SU-DHL-6 (cell line): ENCODE measurements around the gene CMTM7.

Source experiments
- H2AFZ ChIP-seq: fragments of 200-600 bp; sonication (generic); 2 replicates; pipeline ENCODE4 v1.6.1; 2014; ENCODE audit warnings: low read depth, mild to moderate bottlenecking, moderate library complexity, mixed read lengths, antibody characterized with exemption, low read length; ENCODE audit not compliant: severe bottlenecking
- H3F3A ChIP-seq: fragments of 200-600 bp; shearing (Covaris generic); 2 replicates; pipeline ENCODE4 v1.6.0; 2016; ENCODE audit warnings: antibody characterized with exemption, mild to moderate bottlenecking; ENCODE audit not compliant: insufficient read depth
- H3K27ac ChIP-seq: fragments of 200-600 bp; sonication (generic); 2 replicates; pipeline ENCODE4 v1.5.1; 2016; ENCODE audit warnings: low read depth, mild to moderate bottlenecking, low read length, moderate library complexity, mixed read lengths
- H3K27me3 ChIP-seq: fragments of 200-600 bp; sonication (generic), shearing (Covaris generic); 2 replicates; pipeline ENCODE4 v1.6.0; 2014; ENCODE audit warnings: mild to moderate bottlenecking, low read length
- H3K36me3 ChIP-seq: fragments of 200-600 bp; sonication (generic); 2 replicates; pipeline ENCODE4 v1.6.1; 2014; ENCODE audit warnings: mild to moderate bottlenecking, low read length, mixed read lengths
- H3K4me2 ChIP-seq: fragments of 300-600, 200-600 bp; shearing (Covaris generic), sonication (generic); 2 replicates; pipeline ENCODE4 v1.6.0; 2014; ENCODE audit warnings: low read length, low read depth, mild to moderate bottlenecking; ENCODE audit not compliant: poor library complexity, severe bottlenecking
- H3K4me3 ChIP-seq: fragments of 200-600 bp; sonication (generic); 2 replicates; pipeline ENCODE4 v1.5.1; 2014; ENCODE audit warnings: antibody characterized with exemption, low read length, mild to moderate bottlenecking, mixed read lengths; ENCODE audit not compliant: insufficient read depth, poor library complexity, severe bottlenecking
- H3K79me2 ChIP-seq: fragments of 200-600 bp; sonication (generic); 2 replicates; pipeline ENCODE4 v1.6.1; 2014; ENCODE audit warnings: mild to moderate bottlenecking, low read length, moderate library complexity; ENCODE audit not compliant: insufficient read depth
- H3K9ac ChIP-seq: fragments of 200-600 bp; sonication (generic); 2 replicates; pipeline ENCODE4 v1.7.0; 2014; ENCODE audit warnings: mild to moderate bottlenecking, low read length
- H3K9me2 ChIP-seq: fragments of 200-600 bp; sonication (generic); replicated peaks from 2 replicates; pipeline ENCODE4 v1.6.1; 2014; ENCODE audit warnings: low read length; ENCODE audit not compliant: insufficient read depth
- H3K9me3 ChIP-seq: fragments of 200-600 bp; sonication (generic); 2 replicates; pipeline ENCODE4 v1.6.1; 2014; ENCODE audit warnings: low read length, mixed read lengths; ENCODE audit not compliant: insufficient read depth
- H4K20me1 ChIP-seq: fragments of 200-600 bp; sonication (generic); 2 replicates; pipeline ENCODE4 v1.6.1; 2014; ENCODE audit warnings: low read depth, mild to moderate bottlenecking, antibody characterized with exemption, low read length, moderate library complexity, mixed read lengths
- CTCF ChIP-seq: fragments of 200-600 bp; sonication (generic); IDR thresholded peaks from one replicate; pipeline ENCODE4 v1.5.1; 2017; ENCODE audit warnings: antibody characterized with exemption, mild to moderate bottlenecking, low read length, moderate library complexity; ENCODE audit not compliant: insufficient read depth, poor library complexity, severe bottlenecking
- EZH2phosphoT487 ChIP-seq: fragments of 200-600 bp; sonication (generic), shearing (Covaris generic); conservative IDR thresholded peaks from 2 replicates; pipeline ENCODE4 v1.6.1; 2018; ENCODE audit warnings: mild to moderate bottlenecking, antibody characterized with exemption, low read length, moderate library complexity, mixed read lengths

CMTM7 gene

DNA sequence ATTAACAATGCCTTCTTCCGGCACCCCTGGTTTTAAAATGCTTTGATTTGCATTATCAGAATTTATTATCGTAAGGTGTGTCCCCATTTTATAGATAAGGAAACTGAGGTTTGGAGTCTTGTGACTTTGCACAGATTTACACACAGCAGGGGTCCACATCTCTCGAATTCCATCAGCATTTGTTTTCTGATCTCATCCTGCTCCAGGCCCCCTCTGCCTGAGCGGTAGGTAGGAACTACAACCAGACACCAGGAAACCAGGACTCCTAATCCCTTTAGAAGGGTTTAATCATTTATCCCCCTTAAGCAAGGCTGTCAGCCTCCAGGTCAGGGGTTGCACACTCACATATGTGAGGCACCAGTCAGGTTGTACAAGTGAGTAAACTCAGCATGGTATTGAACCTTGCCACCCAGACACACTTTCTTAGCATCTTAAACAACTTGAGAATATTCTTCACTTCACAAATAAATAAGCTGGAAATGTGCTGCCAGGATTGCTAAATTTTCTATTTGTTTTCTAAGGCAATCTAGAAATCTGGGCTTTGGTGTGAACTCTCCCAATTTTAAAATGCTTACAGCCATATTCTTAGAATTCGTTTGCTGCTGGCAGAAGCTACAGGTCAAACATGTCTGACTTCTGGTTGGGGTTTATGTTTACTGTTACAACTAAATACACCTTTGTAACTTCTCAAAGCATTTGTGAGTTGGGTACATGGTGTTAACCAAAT is 31.7 kb upstream of the CMTM7 start:
- H4K20me1 ChIP-seq = no peaks in the 10 kb centered on the region
- H3F3A ChIP-seq = no peaks in the 10 kb centered on the region
- TF ChIP-seq EZH2phosphoT487 = no peak
- no peak for TF ChIP-seq CTCF
- H3K27ac ChIP-seq = no peak overlapping the region
- no peaks in the 10 kb centered on the region for H3K36me3 ChIP-seq
- no peak overlapping the region for H3K4me3 ChIP-seq
- H2AFZ ChIP-seq = no peak overlapping the region
- H3K9me2 ChIP-seq = no peaks in the 10 kb centered on the region
- H3K27me3 ChIP-seq = no peaks in the 10 kb centered on the region
- H3K9me3 ChIP-seq = no peaks in the 10 kb centered on the region
- H3K79me2 ChIP-seq = no peaks in the 10 kb centered on the region
- no peak overlapping the region for H3K9ac ChIP-seq
- H3K4me2 ChIP-seq = no peak overlapping the region

GRCh38 chr3:32360493-32360827 is 31.2 kb upstream of the CMTM7 start:
- no peak overlapping the region for H3K4me3 ChIP-seq
- TF ChIP-seq CTCF (no peak), EZH2phosphoT487 (no peak)
- H3K27me3 ChIP-seq = no peaks in the 10 kb centered on the region
- H3K9ac ChIP-seq = no peak overlapping the region
- no peaks in the 10 kb centered on the region for H3K79me2 ChIP-seq
- no peak overlapping the region for H2AFZ ChIP-seq
- H3K27ac ChIP-seq = no peak overlapping the region
- H3F3A ChIP-seq = no peaks in the 10 kb centered on the region
- H3K9me3 ChIP-seq = no peaks in the 10 kb centered on the region
- H4K20me1 ChIP-seq = no peaks in the 10 kb centered on the region
- H3K36me3 ChIP-seq = no peaks in the 10 kb centered on the region
- H3K9me2 ChIP-seq = no peaks in the 10 kb centered on the region
- H3K4me2 ChIP-seq = no peak overlapping the region

- Histone ChIP-seq H3K36me3 (no peaks in the 10 kb centered on the region), H3F3A (no peaks in the 10 kb centered on the region), H3K9me3 (no peaks in the 10 kb centered on the region), H3K4me2 (no peak overlapping the region), H3K79me2 (no peaks in the 10 kb centered on the region), H3K9ac (no peak overlapping the region), H3K9me2 (no peaks in the 10 kb centered on the region), H3K27ac (no peak overlapping the region), H2AFZ (no peak overlapping the region), H4K20me1 (no peaks in the 10 kb centered on the region), H3K4me3 (no peak overlapping the region), H3K27me3 (no peaks in the 10 kb centered on the region)
- no peak for TF ChIP-seq EZH2phosphoT487
- no peak for TF ChIP-seq CTCF
Observed at GRCh38 chr3:32366638-32367397, 24.8 kb upstream of the CMTM7 start.
